Lower leg skin (tissue), 3 donors: ENCODE data around the gene RTL10.

Experiments
- POLR2A ChIP-seq, 2 donors: fragments of 450-650 bp; IDR thresholded peaks; one replicate each; pipeline ENCODE4 v1.6.1; 2016 to 2017; ENCODE audit warnings: antibody characterized with exemption in 2 of 2, mild to moderate bottlenecking in 1 of 2, moderate library complexity in 1 of 2
- TF ChIP-seq, protein P1 (sequence below), 3 donors: fragments of 450-650 bp; IDR thresholded peaks; one replicate each; pipeline ENCODE4 v1.5.1; 2016; ENCODE audit warnings: antibody characterized with exemption in 3 of 3, mild to moderate bottlenecking in 3 of 3, moderate library complexity in 2 of 3

- TF ChIP-seq, protein P1, sequence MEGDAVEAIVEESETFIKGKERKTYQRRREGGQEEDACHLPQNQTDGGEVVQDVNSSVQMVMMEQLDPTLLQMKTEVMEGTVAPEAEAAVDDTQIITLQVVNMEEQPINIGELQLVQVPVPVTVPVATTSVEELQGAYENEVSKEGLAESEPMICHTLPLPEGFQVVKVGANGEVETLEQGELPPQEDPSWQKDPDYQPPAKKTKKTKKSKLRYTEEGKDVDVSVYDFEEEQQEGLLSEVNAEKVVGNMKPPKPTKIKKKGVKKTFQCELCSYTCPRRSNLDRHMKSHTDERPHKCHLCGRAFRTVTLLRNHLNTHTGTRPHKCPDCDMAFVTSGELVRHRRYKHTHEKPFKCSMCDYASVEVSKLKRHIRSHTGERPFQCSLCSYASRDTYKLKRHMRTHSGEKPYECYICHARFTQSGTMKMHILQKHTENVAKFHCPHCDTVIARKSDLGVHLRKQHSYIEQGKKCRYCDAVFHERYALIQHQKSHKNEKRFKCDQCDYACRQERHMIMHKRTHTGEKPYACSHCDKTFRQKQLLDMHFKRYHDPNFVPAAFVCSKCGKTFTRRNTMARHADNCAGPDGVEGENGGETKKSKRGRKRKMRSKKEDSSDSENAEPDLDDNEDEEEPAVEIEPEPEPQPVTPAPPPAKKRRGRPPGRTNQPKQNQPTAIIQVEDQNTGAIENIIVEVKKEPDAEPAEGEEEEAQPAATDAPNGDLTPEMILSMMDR (IDR thresholded peaks at IDR 0.05): no peak
- TF ChIP-seq POLR2A (IDR thresholded peaks at IDR 0.05): no peak
Measured at GRCh38 chr22:19869497-19870152, 15.0 kb upstream of the RTL10 start.
